ENCODE data around the gene HOTAIR.

The HOTAIR gene

DNA sequence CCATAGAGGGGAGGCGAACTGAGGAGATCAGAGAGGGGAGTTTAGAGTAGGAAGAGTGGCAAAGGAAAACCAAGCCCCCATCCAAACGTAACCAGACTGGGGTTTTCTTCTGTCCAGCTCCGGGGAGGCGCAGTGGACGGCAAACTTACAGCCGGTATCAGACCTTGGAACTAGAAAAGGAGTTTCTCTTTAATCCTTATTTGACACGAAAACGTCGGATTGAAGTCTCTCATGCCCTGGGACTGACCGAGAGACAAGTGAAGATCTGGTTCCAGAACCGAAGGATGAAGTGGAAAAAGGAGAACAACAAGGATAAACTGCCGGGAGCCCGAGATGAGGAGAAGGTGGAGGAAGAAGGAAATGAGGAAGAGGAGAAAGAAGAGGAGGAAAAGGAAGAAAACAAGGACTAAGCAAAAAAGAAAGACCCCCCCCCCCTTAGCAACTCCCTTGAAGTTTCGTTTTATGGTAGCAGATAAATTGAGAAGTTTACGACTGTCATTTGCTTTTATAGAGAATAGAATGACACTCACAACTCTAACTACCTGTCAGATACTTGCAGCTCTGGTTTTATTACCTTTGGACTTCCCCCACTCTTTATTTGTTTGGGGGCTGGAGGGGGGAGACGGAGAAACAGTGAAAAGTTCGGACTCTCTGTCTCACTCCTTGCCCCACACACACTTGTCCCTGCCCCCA, 36.4 kb upstream of the HOTAIR start:
- Histone ChIP-seq H3K9me3 (ENCODE audit: control extremely low read depth in 1 of 5, control insufficient read depth in 4 of 5, insufficient read depth in 2 of 5, low read depth in 1 of 5, low read length in 4 of 5) (no peaks in the 10 kb centered on the region), H3K4me1 (ENCODE audit: control extremely low read depth in 1 of 4, control insufficient read depth in 4 of 4, insufficient read depth in 4 of 4, low read length in 3 of 4) (peaks cover 0 to 12% (median 7%) of the 10 kb centered on the region in 4 experiments), H3K27ac (ENCODE audit: insufficient read depth in 1 of 2, low read depth in 1 of 2, low read length in 2 of 2, poor library complexity in 1 of 2, severe bottlenecking in 2 of 2) (no peak overlapping the region), H3K36me3 (ENCODE audit: control insufficient read depth in 4 of 4, insufficient read depth in 4 of 4, low read length in 3 of 4) (no peaks in the 10 kb centered on the region), H3K27me3 (replicated peaks in 2 of 5; ENCODE audit: control insufficient read depth in 4 of 5, insufficient read depth in 5 of 5, low read length in 4 of 5) (peaks cover 15 to 98% (median 70%) of the 10 kb centered on the region in 5 experiments), H3K4me3 (ENCODE audit: control insufficient read depth in 1 of 7, extremely low read depth in 1 of 7, insufficient read depth in 4 of 7, low read depth in 2 of 7, low read length in 6 of 7) (no peak overlapping the region)
- CTCF ChIA-PET, result interaction anchor here (1.3 to 1.4 kb wide), 2 partner anchors 15 to 189 kb away, joined by 4 to 6 read pairs; no protein-coding TSS in a partner anchor
- no peak for DNase-seq
- POLR2A ChIA-PET, result no interaction called here
- WGBS (ENCODE audit: insufficient coverage), result 6% methylated on average over 10 of the region's 17 CpGs

DNA sequence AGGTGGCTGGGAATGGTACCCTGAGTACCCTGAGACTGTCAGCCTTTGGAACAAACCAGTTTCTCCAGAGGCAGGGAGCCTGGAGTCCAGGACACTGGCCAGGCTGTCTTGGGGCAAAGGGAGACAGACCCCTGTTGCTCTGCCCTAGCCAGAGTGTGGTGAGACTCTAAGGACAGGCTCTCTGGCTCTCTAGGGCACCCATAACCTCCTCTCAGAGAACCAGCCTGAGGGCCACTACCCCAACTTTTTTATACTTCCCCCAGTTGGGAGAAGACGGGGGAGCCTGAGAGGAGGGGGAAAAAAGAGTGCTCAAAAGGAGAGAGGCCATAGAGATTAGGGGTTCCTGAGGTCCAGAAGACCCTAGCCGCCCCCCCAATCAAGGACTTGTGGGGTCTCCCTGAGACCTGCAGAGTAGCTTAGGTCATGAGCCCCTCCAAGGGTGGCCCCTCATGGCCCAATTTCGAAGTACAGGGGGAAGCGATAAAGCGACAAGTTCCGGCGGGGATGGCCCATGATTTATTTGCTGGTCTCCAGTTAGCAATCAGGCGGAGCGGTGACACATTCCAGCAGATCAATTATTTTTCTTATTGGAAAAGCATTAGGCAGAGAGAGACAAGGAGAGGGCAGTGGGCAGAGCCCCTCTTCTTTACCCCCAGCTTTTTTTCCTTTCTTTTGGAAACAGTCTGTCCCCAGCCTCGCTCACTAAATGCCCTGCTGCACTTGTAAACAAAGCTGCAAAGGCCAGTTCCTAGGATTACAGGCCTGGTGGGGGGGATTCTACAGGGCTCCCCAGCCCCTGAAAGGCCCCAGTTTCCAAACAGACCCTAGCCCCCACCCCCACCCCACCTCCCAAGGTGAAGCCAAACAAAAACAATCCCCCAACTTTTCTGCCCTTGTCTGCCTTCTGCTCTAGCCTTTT, 35.6 kb upstream of the HOTAIR start:
- CTCF ChIA-PET, result interaction anchor here (1.2 to 1.4 kb wide), 3 partner anchors 16 to 190 kb away, joined by 4 to 6 read pairs (median 4); no protein-coding TSS in a partner anchor
- WGBS (ENCODE audit: insufficient coverage), result 17% methylated on average over 8 of the region's 10 CpGs
- no peak for DNase-seq
- H3K4me3 ChIP-seq (ENCODE audit: control insufficient read depth in 1 of 7, extremely low read depth in 1 of 7, insufficient read depth in 4 of 7, low read depth in 2 of 7, low read length in 6 of 7), result no peak overlapping the region
- no peak overlapping the region for H3K27ac ChIP-seq (ENCODE audit: insufficient read depth in 1 of 2, low read depth in 1 of 2, low read length in 2 of 2, poor library complexity in 1 of 2, severe bottlenecking in 2 of 2)
- H3K36me3 ChIP-seq (ENCODE audit: control insufficient read depth in 4 of 4, insufficient read depth in 4 of 4, low read length in 3 of 4), result no peaks in the 10 kb centered on the region
- no peaks in the 10 kb centered on the region for H3K9me3 ChIP-seq (ENCODE audit: control extremely low read depth in 1 of 5, control insufficient read depth in 4 of 5, insufficient read depth in 2 of 5, low read depth in 1 of 5, low read length in 4 of 5)
- peaks cover 0 to 16% (median 9%) of the 10 kb centered on the region in 4 experiments for H3K4me1 ChIP-seq (ENCODE audit: control extremely low read depth in 1 of 4, control insufficient read depth in 4 of 4, insufficient read depth in 4 of 4, low read length in 3 of 4)
- peaks cover 14 to 98% (median 67%) of the 10 kb centered on the region in 5 experiments for H3K27me3 ChIP-seq (replicated peaks in 2 of 5; ENCODE audit: control insufficient read depth in 4 of 5, insufficient read depth in 5 of 5, low read length in 4 of 5)
- POLR2A ChIA-PET, result no interaction called here

- no peak overlapping the region for H3K27ac ChIP-seq (ENCODE audit: insufficient read depth in 1 of 2, low read depth in 1 of 2, low read length in 2 of 2, poor library complexity in 1 of 2, severe bottlenecking in 2 of 2)
- DNase-seq, result peak in 2 of 3 donors; percentile 44 to 49
- no peak overlapping the region for H3K4me3 ChIP-seq (ENCODE audit: control insufficient read depth in 1 of 7, extremely low read depth in 1 of 7, insufficient read depth in 4 of 7, low read depth in 2 of 7, low read length in 6 of 7)
- CTCF ChIA-PET, result interaction anchor here (0.6 to 6.3 kb wide), 12 partner anchors 16 to 209 kb away, joined by 3 to 59 read pairs (median 6); partner anchors contain the start of gene HOXC5
- peaks cover 14 to 98% (median 67%) of the 10 kb centered on the region in 5 experiments for H3K27me3 ChIP-seq (replicated peaks in 2 of 5; ENCODE audit: control insufficient read depth in 4 of 5, insufficient read depth in 5 of 5, low read length in 4 of 5)
- peaks cover 0 to 15% (median 9%) of the 10 kb centered on the region in 4 experiments for H3K4me1 ChIP-seq (ENCODE audit: control extremely low read depth in 1 of 4, control insufficient read depth in 4 of 4, insufficient read depth in 4 of 4, low read length in 3 of 4)
- POLR2A ChIA-PET, result interaction anchor here (0.6 kb wide), 1 partner anchor 14 kb away, joined by 3 read pairs; no protein-coding TSS in a partner anchor
- no peaks in the 10 kb centered on the region for H3K9me3 ChIP-seq (ENCODE audit: control extremely low read depth in 1 of 5, control insufficient read depth in 4 of 5, insufficient read depth in 2 of 5, low read depth in 1 of 5, low read length in 4 of 5)
- no peaks in the 10 kb centered on the region for H3K36me3 ChIP-seq (ENCODE audit: control insufficient read depth in 4 of 4, insufficient read depth in 4 of 4, low read length in 3 of 4)
- 4% methylated on average over 27 of the region's 51 CpGs for WGBS (ENCODE audit: insufficient coverage)
Observed at GRCh38 chr12:54009171-54010052, 34.7 kb upstream of the HOTAIR start.

DNA sequence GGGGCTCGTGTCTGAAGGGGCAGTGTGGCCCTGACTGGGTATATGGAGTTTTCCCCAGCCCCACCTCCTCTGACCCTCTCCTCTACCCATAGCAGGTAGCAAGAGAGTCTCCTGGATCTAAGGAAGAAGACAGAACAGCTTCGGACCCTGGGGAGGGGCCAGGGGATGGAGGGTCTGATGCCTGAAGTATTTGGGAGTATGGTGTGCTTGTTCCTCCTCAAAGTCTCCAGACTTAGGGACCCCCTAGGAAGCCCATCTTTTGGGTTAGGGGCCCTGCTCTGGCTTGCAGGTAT, 33.5 kb upstream of the HOTAIR start:
- Histone ChIP-seq H3K36me3 (ENCODE audit: control insufficient read depth in 4 of 4, insufficient read depth in 4 of 4, low read length in 3 of 4) (no peaks in the 10 kb centered on the region), H3K27me3 (replicated peaks in 2 of 5; ENCODE audit: control insufficient read depth in 4 of 5, insufficient read depth in 5 of 5, low read length in 4 of 5) (peaks cover 14 to 98% (median 69%) of the 10 kb centered on the region in 5 experiments), H3K4me3 (ENCODE audit: control insufficient read depth in 1 of 7, extremely low read depth in 1 of 7, insufficient read depth in 4 of 7, low read depth in 2 of 7, low read length in 6 of 7) (no peak overlapping the region), H3K27ac (ENCODE audit: insufficient read depth in 1 of 2, low read depth in 1 of 2, low read length in 2 of 2, poor library complexity in 1 of 2, severe bottlenecking in 2 of 2) (no peak overlapping the region), H3K9me3 (ENCODE audit: control extremely low read depth in 1 of 5, control insufficient read depth in 4 of 5, insufficient read depth in 2 of 5, low read depth in 1 of 5, low read length in 4 of 5) (no peaks in the 10 kb centered on the region), H3K4me1 (ENCODE audit: control extremely low read depth in 1 of 4, control insufficient read depth in 4 of 4, insufficient read depth in 4 of 4, low read length in 3 of 4) (peaks cover 0 to 13% (median 8%) of the 10 kb centered on the region in 4 experiments)
- 33% methylated on average over 1 of the region's 2 CpGs for WGBS (ENCODE audit: insufficient coverage)
- POLR2A ChIA-PET, result no interaction called here
- CTCF ChIA-PET, result interaction anchor here (0.9 to 6.7 kb wide), 8 partner anchors 15 to 207 kb away, joined by 3 to 101 read pairs (median 10); partner anchors contain the start of gene HOXC5
- no peak for DNase-seq

DNA sequence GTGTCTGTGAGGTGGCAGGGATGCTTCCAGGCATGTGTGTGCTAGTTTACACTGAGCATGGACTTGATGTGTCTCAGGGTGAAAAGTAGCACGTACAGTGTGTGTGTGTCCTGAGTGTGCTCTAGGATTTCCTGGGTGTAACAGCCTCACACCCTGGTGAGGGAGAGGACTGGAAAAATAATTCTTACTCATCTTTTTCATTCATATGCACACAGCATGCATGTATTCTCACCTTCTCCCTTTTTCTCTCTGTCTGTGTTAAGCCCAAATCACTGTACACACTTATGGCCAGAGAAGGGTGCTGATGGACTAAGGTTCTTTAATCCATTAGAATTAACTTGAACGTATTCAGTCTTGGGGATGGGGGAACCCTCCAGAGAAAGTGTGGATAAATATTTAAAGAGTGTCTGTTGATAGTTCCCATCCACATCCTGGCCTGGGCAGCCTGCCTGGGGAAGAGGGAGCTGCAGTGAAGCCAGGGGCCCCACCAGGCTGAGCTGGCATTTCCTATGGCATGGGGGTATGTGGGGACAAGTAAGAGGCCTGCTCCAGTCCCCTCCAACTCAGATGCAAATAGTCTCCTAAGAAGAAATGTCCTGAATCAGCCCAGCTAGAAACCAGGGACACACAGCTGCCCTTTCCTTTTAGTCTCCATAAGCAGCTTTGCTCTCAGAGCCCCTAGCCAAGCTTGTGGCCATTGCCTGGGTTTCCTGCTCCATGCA, 32.9 kb upstream of the HOTAIR start:
- no peak for DNase-seq
- POLR2A ChIA-PET, result interaction anchor here (1.2 kb wide), 1 partner anchor 200 kb away, joined by 3 read pairs; no protein-coding TSS in a partner anchor
- H3K9me3 ChIP-seq (ENCODE audit: control extremely low read depth in 1 of 5, control insufficient read depth in 4 of 5, insufficient read depth in 2 of 5, low read depth in 1 of 5, low read length in 4 of 5), result no peaks in the 10 kb centered on the region
- no peaks in the 10 kb centered on the region for H3K36me3 ChIP-seq (ENCODE audit: control insufficient read depth in 4 of 4, insufficient read depth in 4 of 4, low read length in 3 of 4)
- H3K27me3 ChIP-seq (replicated peaks in 2 of 5; ENCODE audit: control insufficient read depth in 4 of 5, insufficient read depth in 5 of 5, low read length in 4 of 5), result peaks cover 14 to 98% (median 69%) of the 10 kb centered on the region in 5 experiments
- CTCF ChIA-PET, result interaction anchor here (0.7 to 6.7 kb wide), 14 partner anchors 8 to 207 kb away, joined by 3 to 101 read pairs (median 6); partner anchors contain the start of genes HOXC10 and HOXC5
- H3K27ac ChIP-seq (ENCODE audit: insufficient read depth in 1 of 2, low read depth in 1 of 2, low read length in 2 of 2, poor library complexity in 1 of 2, severe bottlenecking in 2 of 2), result no peak overlapping the region
- no peak overlapping the region for H3K4me3 ChIP-seq (ENCODE audit: control insufficient read depth in 1 of 7, extremely low read depth in 1 of 7, insufficient read depth in 4 of 7, low read depth in 2 of 7, low read length in 6 of 7)
- H3K4me1 ChIP-seq (ENCODE audit: control extremely low read depth in 1 of 4, control insufficient read depth in 4 of 4, insufficient read depth in 4 of 4, low read length in 3 of 4), result peaks cover 0 to 13% (median 8%) of the 10 kb centered on the region in 4 experiments
- no CpG with 5 or more reads among the region's 2 CpGs for WGBS (ENCODE audit: insufficient coverage)
